K562 (cell line): Measurements from ENCODE around the gene YBEY. TPM values are rescaled to one million over a fixed set of nuclear protein-coding genes. Genes with fewer than 3 reads are reported as not detected.
A peak's percentile ranks its signal among the peaks of the same experiment; 100 is the strongest.

Experiments
- CHD1 ChIP-seq: fragments of 200-600 bp; sonication (generic); IDR thresholded peaks from one replicate; pipeline ENCODE4 v1.6.1; 2012; ENCODE audit warnings: mild to moderate bottlenecking, moderate library complexity, low read length, inconsistent platforms
- FOXP4 ChIP-seq: sonication (generic); formaldehyde crosslinking; IDR thresholded peaks from 2 replicates; pipeline ENCODE4 v1.8.0; 2022; ENCODE audit warnings: mild to moderate bottlenecking, missing genetic modification reagents, borderline replicate concordance
- MAFF ChIP-seq: IDR thresholded peaks from 2 replicates; pipeline ENCODE4 v1.6.1; 2012; ENCODE audit warnings: low read length, improper control_type of control experiment
- MXD1 ChIP-seq: fragments of 250-450 bp; sonication (Bioruptor Pico); IDR thresholded peaks from 2 replicates; pipeline ENCODE4 v1.8.0; 2021; ENCODE audit warnings: borderline replicate concordance, mild to moderate bottlenecking, moderate library complexity; ENCODE audit not compliant: poor library complexity, severe bottlenecking
- NUFIP1 ChIP-seq: fragments of 450-650 bp; IDR thresholded peaks from 2 replicates; pipeline ENCODE4 v1.6.1; 2018; ENCODE audit not compliant: partially characterized antibody
- SAP30 ChIP-seq: fragments of 200-600 bp; sonication (generic); IDR thresholded peaks from 2 replicates; pipeline ENCODE4 v1.6.1; 2012; ENCODE audit warnings: borderline replicate concordance, low read depth, mild to moderate bottlenecking, moderate library complexity, low read length, control low read depth, inconsistent platforms; ENCODE audit not compliant: insufficient read depth, poor library complexity, severe bottlenecking
- TSHZ1 ChIP-seq: fragments of 250-450 bp; sonication (Bioruptor Pico); IDR thresholded peaks from 2 replicates; pipeline ENCODE4 v1.4.0; 2020; ENCODE audit warnings: mild to moderate bottlenecking, moderate library complexity
- XRCC5 ChIP-seq: fragments of 200-400 bp; formaldehyde crosslinking; IDR thresholded peaks from 2 replicates; pipeline ENCODE4 v1.6.1; 2017; ENCODE audit warnings: low read depth, mild to moderate bottlenecking, low read length
- ZBTB17 ChIP-seq: fragments of 450-650 bp; formaldehyde crosslinking; IDR thresholded peaks from 2 replicates; pipeline ENCODE4 v1.4.0; 2020; ENCODE audit warnings: mild to moderate bottlenecking
- ZBTB33 ChIP-seq: sonication (generic); formaldehyde crosslinking; IDR thresholded peaks from 2 replicates; pipeline ENCODE4 v1.8.1; 2023; ENCODE audit warnings: mild to moderate bottlenecking, missing genetic modification reagents
- ZNF134 ChIP-seq: fragments of 250-450 bp; sonication (Bioruptor Pico); conservative IDR thresholded peaks from 2 replicates; pipeline ENCODE4 v1.4.0; 2020
- ZNF316 ChIP-seq: fragments of 450-650 bp; IDR thresholded peaks from 2 replicates; pipeline ENCODE4 v1.6.1; 2016
- ZNF668 ChIP-seq: fragments of 250-450 bp; sonication (Bioruptor Pico); IDR thresholded peaks from 2 replicates; pipeline ENCODE4 v1.8.0; 2022; ENCODE audit warnings: mild to moderate bottlenecking, inconsistent platforms
- polyA plus RNA-seq, 8 experiments: library from polyadenylated mRNA; depleted of rRNA in 4 of 8; stranded (reverse) in 5 of 8; unstranded in 3 of 8; fragments of >200 nt; fragmentation: Nextera tagmentation in 2 of 8; fragmentation: Illumina TruSeq in 1 of 8; extraction: Ambion mirVana in 2 of 8; extraction: Trizol in 1 of 8; gene quantifications; 2 replicates each; pipeline versions ENCODE4 v1.2.1 to v1.2.3, GENCODE V29; 2011 to 2014; ENCODE audit warnings: inconsistent platforms in 1 of 8, missing spikeins in 1 of 8
- total RNA-seq, 7 experiments: library from RNA; depleted of rRNA in 6 of 7; stranded (reverse); fragments of >200 nt in 6 of 7; fragmentation: Illumina TruSeq in 2 of 7; extraction: Trizol in 2 of 7; gene quantifications; 2 replicates each; pipeline versions ENCODE4 v1.2.1 to v1.2.3, GENCODE V29; 2011 to 2021; ENCODE audit warnings: low replicate concordance in 1 of 7

The YBEY gene
- total and polyA plus RNA-seq, 9 of the 15 experiments (the other 6 are each of a cell fraction or from before 2014, with no cell fraction given): 6.4 to 28.0 (median 12.4) TPM

GRCh38 chr21:46285761-46286647, at the start of gene YBEY (continued):
- TF ChIP-seq ZBTB33 (CRISPR knock-in tag): peak; percentile 81
- no peak for TF ChIP-seq ZNF668 (CRISPR knock-in tag)
- TF ChIP-seq ZBTB17 (CRISPR knock-in tag): peak; percentile 79; the same call in 1 of the 2 replicates
- peak; percentile 94; the same call in 1 of the 2 replicates for TF ChIP-seq XRCC5
- peak; percentile 92; the same call in 1 of the 2 replicates for TF ChIP-seq FOXP4 (CRISPR knock-in tag)
- TF ChIP-seq TSHZ1 (CRISPR knock-in tag): no peak
- peak; percentile 49 for TF ChIP-seq MXD1
- TF ChIP-seq ZNF134 (CRISPR knock-in tag): no peak
- peak; percentile 70 for TF ChIP-seq CHD1
- TF ChIP-seq MAFF: no peak
- peak; percentile 69 for TF ChIP-seq SAP30
- TF ChIP-seq NUFIP1: no peak
- TF ChIP-seq ZNF316: 0 out of 2 replicates have a peak, but pooled peaks have one; percentile 7
